ENCODE data around the gene C18orf32.
"Not testable (repeated sequence)": the region's sequence is repeated elsewhere in the genome, so short reads cannot be mapped to it uniquely, and the experiment has no call there.

The C18orf32 gene

GRCh38 chr18:49519101-49519971, 32.3 kb upstream of the C18orf32 start:
- DNase-seq (ENCODE audit: extremely low spot score): no peak
- CTCF ChIA-PET: interaction anchor here (0.6 to 1.2 kb wide), 2 partner anchors 9 to 205 kb away, joined by 4 to 6 read pairs; no protein-coding TSS in a partner anchor
- POLR2A ChIA-PET: interaction anchor here (1.4 kb wide), 1 partner anchor 18 kb away, joined by 3 read pairs; no protein-coding TSS in a partner anchor
- TF ChIP-seq LEF1 (IDR thresholded peaks at IDR 0.05; ENCODE audit: borderline replicate concordance) (no peak), SP1 (IDR thresholded peaks at IDR 0.05) (no peak), HDGF (IDR thresholded peaks at IDR 0.05; ENCODE audit: borderline replicate concordance) (no peak), FOXM1 (IDR thresholded peaks at IDR 0.05; ENCODE audit: borderline replicate concordance) (no peak), ARNT (IDR thresholded peaks at IDR 0.05) (no peak)

- DNase-seq (ENCODE audit: extremely low spot score): no peak
- no peak for TF ChIP-seq PKNOX1 (IDR thresholded peaks at IDR 0.05)
- POLR2A ChIA-PET: no interaction called here
- CTCF ChIA-PET: no interaction called here
Observed at GRCh38 chr18:49517483-49517882, 30.4 kb upstream of the C18orf32 start.

- ChIA-PET CTCF (no interaction called here), POLR2A (no interaction called here)
- TF ChIP-seq ELF4 (IDR thresholded peaks at IDR 0.05): no peak
- TF ChIP-seq FOXK2 (IDR thresholded peaks at IDR 0.05): no peak
- TF ChIP-seq CTBP1 (IDR thresholded peaks at IDR 0.05; ENCODE audit: borderline replicate concordance): no peak
- TF ChIP-seq LEF1 (IDR thresholded peaks at IDR 0.05; ENCODE audit: borderline replicate concordance): no peak
- TF ChIP-seq PKNOX1 (IDR thresholded peaks at IDR 0.05): no peak
- no peak for TF ChIP-seq HDGF (IDR thresholded peaks at IDR 0.05; ENCODE audit: borderline replicate concordance)
- no peak for TF ChIP-seq SUZ12 (IDR thresholded peaks at IDR 0.05)
- no peak for TF ChIP-seq ARNT (IDR thresholded peaks at IDR 0.05)
- TF ChIP-seq BHLHE40 (IDR thresholded peaks at IDR 0.05; ENCODE audit: borderline replicate concordance): no peak
- DNase-seq (ENCODE audit: extremely low spot score): no peak
Observed at GRCh38 chr18:49515516-49515915, 28.5 kb upstream of the C18orf32 start.

GRCh38 chr18:49515003-49515402, 28.0 kb upstream of the C18orf32 start:
- DNase-seq (ENCODE audit: extremely low spot score); POLR2A ChIA-PET: not testable (repeated sequence)
- CTCF ChIA-PET: interaction anchor here (0.6 kb wide), 1 partner anchor 914 kb away, joined by 3 read pairs; no protein-coding TSS in a partner anchor

- ChIA-PET CTCF (interaction anchor here (0.6 kb wide), 1 partner anchor 915 kb away, joined by 3 read pairs; no protein-coding TSS in a partner anchor), POLR2A (interaction anchor here (1.4 kb wide), 1 partner anchor 22 kb away, joined by 3 read pairs; no protein-coding TSS in a partner anchor)
- DNase-seq (ENCODE audit: extremely low spot score): no peak
- no peak for TF ChIP-seq ZNF384 (IDR thresholded peaks at IDR 0.05)
Observed at GRCh38 chr18:49514577-49514976, 27.5 kb upstream of the C18orf32 start.

GRCh38 chr18:49512876-49513275, 25.8 kb upstream of the C18orf32 start:
- DNase-seq (ENCODE audit: extremely low spot score); POLR2A ChIA-PET; CTCF ChIA-PET: not testable (repeated sequence)

GRCh38 chr18:49510393-49511115, 23.5 kb upstream of the C18orf32 start:
- ChIA-PET POLR2A (no interaction called here), CTCF (interaction anchor here (0.6 to 1.6 kb wide), 14 partner anchors 9 to 353 kb away, joined by 3 to 10 read pairs (median 4); no protein-coding TSS in a partner anchor)
- no peak for TF ChIP-seq SP1 (IDR thresholded peaks at IDR 0.05)
- no peak for TF ChIP-seq FOXM1 (IDR thresholded peaks at IDR 0.05; ENCODE audit: borderline replicate concordance)
- no peak for TF ChIP-seq CTBP1 (IDR thresholded peaks at IDR 0.05; ENCODE audit: borderline replicate concordance)
- TF ChIP-seq BHLHE40 (IDR thresholded peaks at IDR 0.05; ENCODE audit: borderline replicate concordance): no peak
- no peak for TF ChIP-seq PKNOX1 (IDR thresholded peaks at IDR 0.05)
- no peak for TF ChIP-seq ZNF384 (IDR thresholded peaks at IDR 0.05)
- TF ChIP-seq TARDBP (IDR thresholded peaks at IDR 0.05): no peak
- TF ChIP-seq FOXA1 (IDR thresholded peaks at IDR 0.05): no peak
- no peak for TF ChIP-seq L3MBTL2 (conservative IDR thresholded peaks at IDR 0.05)
- TF ChIP-seq ARNT (IDR thresholded peaks at IDR 0.05): no peak
- TF ChIP-seq FOXK2 (IDR thresholded peaks at IDR 0.05): no peak
- no peak for TF ChIP-seq ELF4 (IDR thresholded peaks at IDR 0.05)
- TF ChIP-seq NFRKB (IDR thresholded peaks at IDR 0.05): no peak
- TF ChIP-seq SUZ12 (IDR thresholded peaks at IDR 0.05): no peak
- no peak for TF ChIP-seq LEF1 (IDR thresholded peaks at IDR 0.05; ENCODE audit: borderline replicate concordance)
- no peak for TF ChIP-seq HDGF (IDR thresholded peaks at IDR 0.05; ENCODE audit: borderline replicate concordance)
- peak; percentile 50 for DNase-seq (ENCODE audit: extremely low spot score)

GRCh38 chr18:49506438-49506837, 19.4 kb upstream of the C18orf32 start:
- POLR2A ChIA-PET; DNase-seq (ENCODE audit: extremely low spot score); CTCF ChIA-PET: not testable (repeated sequence)
